HG03103 (cell line): ENCODE measurements around the gene DLG2.

Source experiments
- ATAC-seq: cut with Tn5 transposase; IDR thresholded peaks from one replicate; pipeline ENCODE4 v1.9.1; 2021; ENCODE audit warnings: low read depth; ENCODE audit not compliant: unreplicated experiment

The DLG2 gene

DNA sequence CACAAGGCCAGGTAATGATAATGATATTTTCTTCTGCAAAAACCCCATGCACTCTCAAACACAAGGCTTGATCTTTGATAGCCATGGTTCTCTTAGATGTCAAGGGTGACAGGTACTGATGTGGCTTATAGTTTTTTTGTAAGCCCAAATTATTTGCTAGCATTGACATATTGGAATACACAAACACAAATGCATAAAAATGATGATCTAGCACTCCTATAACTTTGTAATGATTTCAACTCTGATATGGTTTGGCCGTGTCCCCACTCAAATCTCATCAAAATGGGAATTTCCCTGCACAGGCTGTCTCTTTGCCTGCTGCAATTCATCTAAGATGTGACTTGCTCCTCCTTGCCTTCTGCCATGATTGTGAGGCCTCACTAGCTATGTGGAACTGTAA is 1768.5 kb downstream of the DLG2 start:
- ATAC-seq = no peak

GRCh38 chr11:83855237-83855636 is 1771.9 kb downstream of the DLG2 start:
- no peak for ATAC-seq

- ATAC-seq = no peak
Measured at GRCh38 chr11:83852775-83853442, 1774.2 kb downstream of the DLG2 start.

DNA sequence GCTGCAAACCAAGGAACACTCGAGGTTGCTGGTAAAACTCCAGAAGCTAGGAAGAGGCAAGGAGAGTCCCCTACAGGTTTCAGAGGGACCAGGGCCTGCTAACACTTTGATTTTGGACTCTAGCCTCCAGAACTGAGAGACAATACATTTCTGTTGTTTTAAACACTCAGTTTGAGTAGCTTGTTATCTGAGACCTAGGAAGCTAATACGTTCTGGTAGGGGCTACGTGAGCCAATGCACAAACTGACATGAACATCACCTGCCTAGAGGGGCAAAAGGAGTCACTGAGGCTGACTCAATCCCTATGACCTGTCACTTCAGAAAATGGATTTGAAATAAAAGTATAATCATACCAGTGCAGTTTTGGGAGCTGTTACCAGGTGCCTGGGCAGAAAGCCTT is 1775.1 kb downstream of the DLG2 start:
- no peak for ATAC-seq

- ATAC-seq = no peak
Measured at GRCh38 chr11:83847467-83848034, 1779.6 kb downstream of the DLG2 start.

DNA sequence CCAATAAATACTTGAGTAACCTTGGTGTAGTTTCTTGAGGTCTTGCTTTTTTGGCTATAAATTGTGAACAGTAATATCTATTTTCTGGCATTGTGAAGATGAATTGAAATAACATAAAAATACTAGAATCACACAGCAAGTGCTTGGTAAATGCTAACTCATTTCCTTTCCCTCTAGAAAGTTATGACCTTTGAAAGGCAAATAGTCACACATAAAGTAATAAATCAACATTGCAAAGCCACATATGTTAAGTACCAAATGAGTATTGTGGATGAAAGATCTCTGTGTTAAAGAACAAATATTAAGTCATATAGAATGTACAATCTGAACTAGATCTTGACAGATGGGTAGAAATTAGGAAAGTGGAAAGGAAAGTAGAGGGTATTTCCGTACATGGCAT is 1781.3 kb downstream of the DLG2 start:
- ATAC-seq = no peak

GRCh38 chr11:83840326-83840725 is 1786.8 kb downstream of the DLG2 start:
- no peak for ATAC-seq

DNA sequence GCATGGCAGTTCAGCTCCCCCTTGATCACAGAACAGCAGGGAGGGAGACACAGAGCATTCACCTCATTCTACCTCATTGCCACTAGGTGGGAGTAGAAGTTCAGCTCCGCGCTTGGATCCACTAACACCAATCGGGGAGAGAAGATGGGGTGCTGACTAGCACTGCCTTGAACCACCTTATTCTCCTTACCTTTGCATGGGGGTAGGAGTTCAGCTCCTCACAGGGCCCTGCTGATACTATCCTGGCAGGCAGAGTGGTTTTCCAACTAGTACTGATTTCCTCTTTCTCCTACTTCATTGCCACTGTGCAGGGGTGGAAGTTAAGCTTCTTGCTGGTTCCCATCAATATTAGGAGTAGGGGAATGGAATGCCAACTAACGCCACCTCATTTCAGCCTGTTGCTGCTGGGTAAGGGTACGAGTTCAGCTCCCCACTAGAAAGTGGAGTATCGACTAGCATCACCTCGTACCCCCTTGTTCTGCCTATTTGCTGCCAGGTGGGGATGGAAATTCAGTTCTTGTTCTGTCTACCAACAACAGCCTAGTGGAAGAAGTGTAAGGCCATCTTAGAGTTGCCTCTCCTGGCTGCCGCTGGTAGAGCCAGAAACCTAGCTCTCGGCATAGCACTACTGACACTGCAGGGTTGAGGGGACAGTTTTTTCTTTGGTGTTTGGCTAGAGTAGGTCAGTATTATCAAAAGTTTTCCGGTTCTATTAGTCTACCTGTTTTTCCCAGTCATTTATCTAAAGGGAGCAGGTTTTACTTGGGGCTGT is 1790.1 kb downstream of the DLG2 start:
- ATAC-seq = peak; percentile 91

- ATAC-seq = no peak
Measured at GRCh38 chr11:83836065-83836464, 1791.1 kb downstream of the DLG2 start.

GRCh38 chr11:83835423-83835822 is 1791.7 kb downstream of the DLG2 start:
- ATAC-seq = no peak

GRCh38 chr11:83831929-83832328 is 1795.2 kb downstream of the DLG2 start:
- ATAC-seq = no peak

DNA sequence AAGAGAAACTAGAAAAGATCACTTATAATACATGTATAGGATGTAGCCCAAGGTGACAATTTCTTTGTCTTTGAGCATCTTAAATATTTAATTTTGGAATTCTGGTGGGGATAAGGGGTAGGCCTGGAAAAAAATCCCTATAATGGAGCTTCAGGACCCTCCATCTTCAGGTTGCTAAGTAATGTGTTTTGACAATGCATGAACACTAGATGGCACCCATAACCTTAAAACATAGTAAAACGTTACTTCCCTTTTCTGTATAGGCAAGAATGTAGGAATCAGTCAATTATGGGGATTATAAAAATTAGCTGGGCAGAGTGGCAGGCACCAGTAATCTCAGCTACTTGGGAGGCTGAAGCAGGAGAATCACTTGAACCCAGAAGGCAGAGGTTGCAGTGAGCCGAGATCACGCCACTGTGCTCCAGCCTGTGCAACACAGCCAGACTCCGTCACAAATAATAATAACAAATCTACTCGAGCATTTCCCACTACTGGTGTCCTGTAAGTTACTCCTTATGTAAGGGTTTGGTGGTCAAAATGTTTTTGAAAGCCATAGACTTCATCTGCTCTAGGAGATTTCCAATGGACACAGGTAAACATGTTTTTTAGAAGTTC is 1799.1 kb downstream of the DLG2 start:
- ATAC-seq = no peak

GRCh38 chr11:83827520-83827919 is 1799.6 kb downstream of the DLG2 start:
- no peak for ATAC-seq

DNA sequence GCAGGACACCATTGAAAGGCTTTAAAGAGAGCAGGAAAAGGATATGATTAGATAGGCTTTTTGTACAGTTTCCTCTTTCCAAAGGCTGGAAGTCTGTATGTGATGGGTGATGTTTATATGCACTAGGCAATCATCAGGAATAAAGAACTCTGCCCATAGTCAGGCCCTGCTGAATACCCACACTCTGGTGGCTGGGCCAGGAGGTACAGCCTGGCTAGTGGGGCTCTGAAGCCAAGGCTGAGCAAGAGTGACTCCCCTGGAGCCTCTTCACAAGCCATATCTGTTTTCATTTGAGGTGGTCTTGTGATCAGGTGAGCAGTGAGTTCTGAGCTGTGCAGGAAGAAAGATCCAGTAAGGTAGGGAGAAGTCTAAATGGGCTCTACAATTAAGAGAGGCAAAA is 1801.1 kb downstream of the DLG2 start:
- ATAC-seq = no peak

GRCh38 chr11:83823461-83824025 is 1803.6 kb downstream of the DLG2 start:
- no peak for ATAC-seq

DNA sequence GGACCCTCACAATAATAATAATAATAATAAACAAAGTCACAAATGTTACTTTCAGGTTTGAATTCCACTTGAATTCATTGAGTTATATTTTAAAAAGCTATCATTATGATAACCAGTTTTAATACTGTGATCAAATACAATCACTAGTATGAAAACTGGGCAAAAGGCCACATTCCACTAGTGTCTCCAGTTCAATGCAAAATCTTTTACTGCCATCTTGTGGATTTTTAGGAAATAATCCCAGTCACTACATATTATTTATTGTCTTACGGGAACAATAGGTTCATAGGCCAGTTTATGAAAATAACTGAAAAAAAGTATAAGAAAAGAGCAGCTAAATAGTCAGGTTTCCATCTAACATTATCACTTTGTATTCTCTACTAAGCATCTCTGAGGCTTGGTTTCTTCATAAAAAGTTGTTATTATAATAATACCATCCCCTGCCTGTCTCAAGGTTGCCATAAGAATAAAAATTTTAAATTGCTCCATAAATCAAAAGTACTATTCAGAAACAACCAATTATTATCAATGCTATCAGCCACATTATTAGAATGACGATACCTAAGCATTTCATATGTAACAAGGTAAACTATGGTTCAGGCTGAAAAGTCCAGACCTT is 1807.1 kb downstream of the DLG2 start:
- ATAC-seq = no peak

DNA sequence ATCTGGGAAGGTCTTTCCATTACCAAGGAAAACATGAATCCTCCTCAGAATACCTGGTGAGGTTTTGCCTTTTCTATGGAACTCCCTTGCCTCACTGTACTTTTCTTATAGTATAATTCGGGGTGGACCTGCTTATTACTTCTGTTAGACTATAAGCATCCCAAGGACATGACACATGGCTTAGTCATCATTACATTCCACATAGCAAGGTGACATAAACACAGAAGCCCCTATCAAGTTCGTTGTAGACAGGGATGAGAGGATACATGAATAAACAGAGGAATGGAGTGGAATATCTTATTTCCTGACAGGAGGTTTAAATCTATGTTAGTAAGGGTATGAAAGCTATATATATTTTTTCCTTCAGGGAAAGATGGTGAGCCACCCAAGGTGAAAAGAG is 1808.8 kb downstream of the DLG2 start:
- ATAC-seq = no peak

DNA sequence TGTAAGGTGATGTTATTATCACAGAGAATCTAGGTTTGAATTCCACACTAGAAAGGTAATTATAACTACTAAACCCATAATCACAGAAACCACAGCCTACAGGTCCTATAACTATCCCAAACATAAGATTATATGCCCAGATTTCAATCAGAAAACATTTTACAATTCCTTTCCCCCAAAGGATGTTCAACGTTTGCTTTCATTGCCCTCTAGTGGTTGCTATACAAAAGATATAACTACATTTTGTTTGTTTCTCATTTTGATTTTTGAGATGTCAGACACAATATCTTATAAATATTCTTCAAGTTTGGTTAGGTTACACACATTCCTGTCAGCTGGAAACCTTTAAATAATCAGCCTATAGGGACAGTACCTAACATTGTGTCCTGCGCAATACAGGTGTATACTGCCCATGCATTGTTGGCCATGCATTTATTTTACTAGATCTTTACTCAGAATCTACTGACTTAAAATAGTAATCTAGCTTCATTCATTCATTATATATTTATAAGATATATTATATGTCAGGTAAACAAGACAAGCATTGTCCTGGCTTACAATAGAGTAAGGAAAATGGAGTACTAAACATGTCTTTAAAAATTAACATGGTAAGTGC is 1810.5 kb downstream of the DLG2 start:
- no peak for ATAC-seq

DNA sequence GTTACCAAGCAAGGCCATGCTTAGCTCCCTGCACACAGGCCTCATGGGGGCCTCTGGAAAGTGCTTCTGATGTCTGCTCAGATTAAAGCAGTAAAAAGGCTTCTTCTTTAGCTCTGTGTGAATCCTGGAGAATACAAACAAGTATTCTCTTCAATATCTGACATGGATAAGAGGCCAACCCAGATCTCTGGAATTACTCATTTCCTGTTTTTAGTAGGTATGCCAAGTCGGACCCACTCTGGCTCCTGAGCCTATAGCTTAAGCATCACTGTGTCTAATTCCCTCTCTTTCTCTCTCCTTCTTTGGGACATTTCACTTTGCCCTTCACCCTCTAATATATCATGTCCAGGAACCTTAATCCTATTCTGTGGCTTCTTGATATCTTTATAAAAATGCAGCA is 1811.4 kb downstream of the DLG2 start:
- ATAC-seq = no peak

DNA sequence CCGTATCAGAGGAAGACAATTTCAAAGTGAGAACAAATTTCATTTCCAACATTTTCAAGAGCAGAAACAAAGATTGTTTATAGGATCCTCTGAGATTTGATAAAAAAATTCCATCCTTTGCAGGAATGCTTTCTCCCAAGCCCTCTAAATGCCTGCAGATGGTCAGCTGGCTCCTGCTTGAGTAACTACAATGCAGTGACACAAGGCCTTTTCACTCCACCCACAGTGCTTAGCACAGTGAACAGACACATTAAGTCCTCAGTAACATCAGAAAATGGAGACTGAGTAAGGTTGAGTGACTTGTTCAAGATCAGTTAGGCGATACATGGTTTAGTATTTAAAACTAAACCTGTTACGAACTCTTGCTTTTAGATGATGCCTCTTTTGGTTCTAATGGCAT is 1813.8 kb downstream of the DLG2 start:
- no peak for ATAC-seq
